Measurements from ENCODE around the gene AOPEP.
"Not testable (repeated sequence)": the region's sequence is repeated elsewhere in the genome, so short reads cannot be mapped to it uniquely, and the experiment has no call there.

Gene AOPEP

GRCh38 chr9:94846739-94847138, 120.2 kb downstream of the AOPEP start:
- ChIA-PET CTCF (interaction anchor here (0.5 kb wide), 1 partner anchor 42 kb away, joined by 3 read pairs; no protein-coding TSS in a partner anchor), POLR2A (ENCODE audit: low non-redundant PET) (no interaction called here)
- H3K27ac ChIP-seq = peak overlapping the region; percentile 45
- TF ChIP-seq CTCF (conservative IDR thresholded peaks at IDR 0.05; ENCODE audit: low read depth) = no peak
- no peak for DNase-seq (ENCODE audit: low spot score)

- no peak for DNase-seq (ENCODE audit: low spot score)
- CTCF ChIA-PET = interaction anchor here (0.6 kb wide), 1 partner anchor 190 kb away, joined by 3 read pairs; no protein-coding TSS in a partner anchor
- peak overlapping the region; percentile 45 for H3K27ac ChIP-seq
- POLR2A ChIA-PET (ENCODE audit: low non-redundant PET) = no interaction called here
- TF ChIP-seq CTCF (conservative IDR thresholded peaks at IDR 0.05; ENCODE audit: low read depth) = no peak
Measured at GRCh38 chr9:94847486-94847885, 121.0 kb downstream of the AOPEP start.

- not testable (repeated sequence) for H3K27ac ChIP-seq; DNase-seq (ENCODE audit: low spot score)
- ChIA-PET POLR2A (ENCODE audit: low non-redundant PET) (interaction anchor here (0.8 kb wide), 1 partner anchor 59 kb away, joined by 7 read pairs; no protein-coding TSS in a partner anchor), CTCF (interaction anchor here (0.7 to 1.6 kb wide), 2 partner anchors 12 kb away, joined by 3 to 7 read pairs; no protein-coding TSS in a partner anchor)
Measured at GRCh38 chr9:94848791-94849190, 122.3 kb downstream of the AOPEP start.

- ChIA-PET CTCF (no interaction called here), POLR2A (ENCODE audit: low non-redundant PET) (interaction anchor here (0.6 kb wide), 1 partner anchor 13 kb away, joined by 4 read pairs; no protein-coding TSS in a partner anchor)
- no peak overlapping the region for H3K27ac ChIP-seq
- no peak for TF ChIP-seq CTCF (conservative IDR thresholded peaks at IDR 0.05; ENCODE audit: low read depth)
- DNase-seq (ENCODE audit: low spot score) = no peak
Measured at GRCh38 chr9:94850540-94851434, 124.3 kb downstream of the AOPEP start.

GRCh38 chr9:94851467-94851866, 125.0 kb downstream of the AOPEP start:
- CTCF ChIA-PET = interaction anchor here (0.7 kb wide), 1 partner anchor 38 kb away, joined by 3 read pairs; no protein-coding TSS in a partner anchor
- no peak overlapping the region for H3K27ac ChIP-seq
- no peak for TF ChIP-seq CTCF (conservative IDR thresholded peaks at IDR 0.05; ENCODE audit: low read depth)
- POLR2A ChIA-PET (ENCODE audit: low non-redundant PET) = no interaction called here
- DNase-seq (ENCODE audit: low spot score) = no peak

- H3K27ac ChIP-seq = no peak overlapping the region
- no peak for DNase-seq (ENCODE audit: low spot score)
- POLR2A ChIA-PET (ENCODE audit: low non-redundant PET) = no interaction called here
- CTCF ChIA-PET = interaction anchor here (0.7 to 1.3 kb wide), 4 partner anchors 29 to 167 kb away, joined by 3 to 6 read pairs (median 3); no protein-coding TSS in a partner anchor
- no peak for TF ChIP-seq CTCF (conservative IDR thresholded peaks at IDR 0.05; ENCODE audit: low read depth)
Measured at GRCh38 chr9:94851892-94852291, 125.4 kb downstream of the AOPEP start.

- ChIA-PET CTCF (interaction anchor here (0.7 to 1.3 kb wide), 4 partner anchors 29 to 166 kb away, joined by 3 to 6 read pairs (median 3); no protein-coding TSS in a partner anchor), POLR2A (ENCODE audit: low non-redundant PET) (no interaction called here)
- no peak for DNase-seq (ENCODE audit: low spot score)
- no peak for TF ChIP-seq CTCF (conservative IDR thresholded peaks at IDR 0.05; ENCODE audit: low read depth)
- H3K27ac ChIP-seq = no peak overlapping the region
Measured at GRCh38 chr9:94852373-94852772, 125.9 kb downstream of the AOPEP start.
